Heart right ventricle (tissue), 16 donors: Measurements from ENCODE around the gene AGBL2. TPM values are rescaled to one million over a fixed set of nuclear protein-coding genes. Genes with fewer than 3 reads are reported as not detected.
A peak's percentile ranks its signal among the peaks of the same experiment; 100 is the strongest.
"Not testable (repeated sequence)": the region's sequence is repeated elsewhere in the genome, so short reads cannot be mapped to it uniquely, and the experiment has no call there.

Source experiments
- ATAC-seq, 8 donors: fragments of 200-7000 bp; cut with Tn5 transposase; one replicate each; pipeline ENCODE4 v1.9.1; 2020; ENCODE audit warnings: mild to moderate bottlenecking in 8 of 8, moderate library complexity in 8 of 8, moderate number of reproducible peaks in 1 of 8
- DNase-seq, 2 donors: peaks; one replicate each; pipeline ENCODE4 v3.0.0-alpha.2; 2020
- H3K27ac ChIP-seq, 10 donors: fragments of 200-600 bp; sonication (generic) in 2 of 10; one replicate each; pipeline versions ENCODE4 v1.5.0 to v1.8.0; 2020 to 2022; ENCODE audit warnings: mild to moderate bottlenecking in 3 of 10
- H3K27me3 ChIP-seq, 7 donors: fragments of 200-600 bp; one replicate each; pipeline ENCODE4 v1.8.0; 2021 to 2022; ENCODE audit warnings: mild to moderate bottlenecking in 2 of 7
- H3K36me3 ChIP-seq, 9 donors: fragments of 200-600 bp; sonication (generic) in 1 of 9; one replicate each; pipeline versions ENCODE4 v1.5.0 to v1.8.0; 2020 to 2022; ENCODE audit warnings: mild to moderate bottlenecking in 2 of 9
- H3K4me1 ChIP-seq, 9 donors: fragments of 200-600 bp; sonication (generic) in 1 of 9; one replicate each; pipeline versions ENCODE4 v1.5.0 to v1.8.0; 2020 to 2022; ENCODE audit warnings: mild to moderate bottlenecking in 4 of 9
- H3K4me3 ChIP-seq, 10 donors: fragments of 200-600 bp; sonication (generic) in 2 of 10; one replicate each; pipeline versions ENCODE4 v1.5.0 to v1.8.0; 2020 to 2022; ENCODE audit warnings: mild to moderate bottlenecking in 7 of 10, moderate library complexity in 2 of 10
- H3K9me3 ChIP-seq, 11 donors: fragments of 200-600 bp in 10 of 11; sonication (generic) in 2 of 11; one replicate each; pipeline versions ENCODE4 v1.5.0 to v1.8.0; 2013 to 2022; ENCODE audit warnings: mild to moderate bottlenecking in 2 of 11, control low read depth in 1 of 11, moderate library complexity in 1 of 11
- CTCF ChIP-seq, 9 donors: fragments of 200-600 bp; sonication (generic) in 2 of 9; IDR thresholded peaks; one replicate each; pipeline versions ENCODE4 v1.5.0 to v1.8.0; 2021 to 2022; ENCODE audit warnings: antibody characterized with exemption in 9 of 9, mild to moderate bottlenecking in 5 of 9, moderate library complexity in 1 of 9
- WGBS, 2 donors: extraction: QIAGEN DNeasy Blood & Tissue Kit; methylation state at CpG; one replicate each; pipeline ENCODE4 v1.1.7; 2013; ENCODE audit warnings: inconsistent platforms in 1 of 2; 5-methylcytosine and 5-hydroxymethylcytosine counted together
- intact Hi-C, 10 donors: fragments of 100-400 bp; cut with DNase I; formaldehyde crosslinking; loops; one replicate each; pipeline versions ENCODE4 v1.11.1 to v1.14.2; 2022
- polyA plus RNA-seq, 2 donors: library from polyadenylated mRNA; stranded (reverse); fragments of 200-250 nt; gene quantifications; one replicate each; pipeline ENCODE4 v1.2.3, GENCODE V29; 2013
- total RNA-seq, 10 donors: library from RNA; stranded (reverse); fragmentation: NEBNext Ultra II Directional in 3 of 10; extraction: Animal tissue kit (Norgen Biotek cat#: 25700) in 3 of 10; gene quantifications; one replicate each; pipeline versions ENCODE4 v1.2.1 to v1.2.4, GENCODE V29; 2021 to 2023
- donor health status: Arrhythmogenic right ventricular cardiomyopathy.
- donor health status: ischemic (EF 13 %, LVEDD 7.1; RV severe dilation, severe dysfunction).
- donor health status: healthy with polysubstance abuse.
- donor health status: DM: no; HTN: yes; CAD: no.
- donor health status: DM: no; HTN: no; CAD: no.
- donor health status: ischemic (EF 25% LVEDD 6.9; RV normal size, moderate dysfunction).
- donor health status: ischemic (EF 25% LVEDD 5.7; RV mildly dilated, moderate dysfunction).
- donor health status: healthy.
- donor health status: DM: yes; HTN: yes; CAD: no.
- donor health status: Ischemic cardiomyopathy.
- donor health status: ischemic (EF 35%, LVEDD 5.7; RV mildly dilated, moderate dysfunction).
- donor health status: nonischemic (EF 11% LVEDD 7.7; RV severe dilation, severe dysfunction).
- donor health status: DM: yes; HTN: yes; CAD: no.
- donor health status: PGD.
- donor health status: ischemic (EF 29% LVEDD 5.4; RV normal size, mild dysfunction).
- donor health status: nonischemic (EF 23%, LVEDD 6.1; RV moderate dilation, normal function).

Gene AGBL2
- total and polyA plus RNA-seq, 12 donors = 0.04 to 1.5 (median 0.44) TPM; not detected in 5

GRCh38 chr11:47646019-47646418 lies 69.2 kb downstream of the AGBL2 start:
- no peaks in the 10 kb centered on the region for H3K36me3 ChIP-seq
- peaks cover 2 to 15% (median 12%) of the 10 kb centered on the region in 9 donors for H3K4me1 ChIP-seq
- H3K27me3 ChIP-seq = no peaks in the 10 kb centered on the region
- ATAC-seq = no peak
- DNase-seq = no peak
- H3K27ac ChIP-seq = no peak overlapping the region
- H3K9me3 ChIP-seq = no peaks in the 10 kb centered on the region
- no peak overlapping the region for H3K4me3 ChIP-seq
- intact Hi-C loops = loop anchor here in 5 of 10 donors (10.0 kb wide), 3 partner anchors 69 to 209 kb away; partner anchors contain the start of genes NUP160 (in 3 of the 5) and AGBL2 (in 1 of the 5)
- WGBS, 2 donors = 85 to 90% methylated on average over 6 of the region's 6 CpGs
- no peak for TF ChIP-seq CTCF (IDR thresholded peaks at IDR 0.05)

GRCh38 chr11:47645500-47645899 lies 69.7 kb downstream of the AGBL2 start:
- Histone ChIP-seq H3K9me3 (no peaks in the 10 kb centered on the region), H3K36me3 (no peaks in the 10 kb centered on the region), H3K4me3 (no peak overlapping the region), H3K27ac (no peak overlapping the region), H3K4me1 (peaks cover 2 to 20% (median 18%) of the 10 kb centered on the region in 9 donors), H3K27me3 (no peaks in the 10 kb centered on the region)
- ATAC-seq (no peak), DNase-seq (no peak)
- no peak for TF ChIP-seq CTCF (IDR thresholded peaks at IDR 0.05)
- intact Hi-C loops = loop anchor here in 5 of 10 donors (10.0 kb wide), 3 partner anchors 69 to 209 kb away; partner anchors contain the start of genes NUP160 (in 3 of the 5) and AGBL2 (in 1 of the 5)
- 71 to 73% methylated on average over 6 of the region's 6 CpGs for WGBS, 2 donors

- H3K27ac ChIP-seq = peak within 1 kb of the TSS; percentile 64 to 97 (median 90)
- H3K27me3 ChIP-seq = no peaks in the 10 kb centered on the region
- peaks cover 2 to 23% (median 20%) of the 10 kb centered on the region in 9 donors for H3K4me1 ChIP-seq
- intact Hi-C loops = loop anchor here in 7 of 10 donors (1.0 to 10.0 kb wide), 8 partner anchors 73 to 213 kb away; partner anchors contain the start of genes AGBL2 (in 4 of the 7), NUP160 (in 4 of the 7) and FNBP4 (in 1 of the 7)
- DNase-seq = peak; percentile 96
- H3K9me3 ChIP-seq = no peaks in the 10 kb centered on the region
- peak within 1 kb of the TSS; percentile 49 to 98 (median 79) for H3K4me3 ChIP-seq
- H3K36me3 ChIP-seq = peaks cover 0 to 27% (median 0%) of the 10 kb centered on the region in 9 donors
- TF ChIP-seq CTCF (IDR thresholded peaks at IDR 0.05) = peak; percentile 10 to 68 (median 39)
- WGBS, 2 donors = 0 to 1% methylated on average over 68 to 78 of the region's 78 CpGs
- ATAC-seq = peak; percentile 97 to 99 (median 98)
Observed at GRCh38 chr11:47642099-47642855, 72.9 kb downstream of the AGBL2 start, which contains the start of gene MTCH2. Gene MTCH2, minus strand, starts transcription at chr11:47642559. Its CDS starts 94 bp downstream, at chr11:47642465.

- H3K9me3 ChIP-seq = no peaks in the 10 kb centered on the region
- H3K27me3 ChIP-seq = no peaks in the 10 kb centered on the region
- 5 to 7% methylated on average over 14 of the region's 14 CpGs for WGBS, 2 donors
- ATAC-seq = no peak
- H3K27ac ChIP-seq = peak overlapping the region; percentile 12 to 97 (median 90)
- no peak for TF ChIP-seq CTCF (IDR thresholded peaks at IDR 0.05)
- peaks cover 2 to 23% (median 20%) of the 10 kb centered on the region in 9 donors for H3K4me1 ChIP-seq
- no peak for DNase-seq
- peaks cover 0 to 33% (median 0%) of the 10 kb centered on the region in 9 donors for H3K36me3 ChIP-seq
- intact Hi-C loops = loop anchor here in 7 of 10 donors (1.0 to 10.0 kb wide), 8 partner anchors 73 to 213 kb away; partner anchors contain the start of genes AGBL2 (in 4 of the 7), NUP160 (in 4 of the 7) and FNBP4 (in 1 of the 7)
- peak overlapping the region; percentile 49 to 98 (median 79) for H3K4me3 ChIP-seq
Observed at GRCh38 chr11:47641600-47642098, 73.5 kb downstream of the AGBL2 start.

GRCh38 chr11:47640506-47640905 lies 74.7 kb downstream of the AGBL2 start:
- H3K27me3 ChIP-seq, ATAC-seq, H3K9me3 ChIP-seq, DNase-seq, H3K27ac ChIP-seq, H3K4me3 ChIP-seq: not testable (repeated sequence)
- intact Hi-C loops = loop anchor here in 6 of 10 donors (5.0 to 10.0 kb wide), 6 partner anchors 74 to 214 kb away; partner anchors contain the start of genes AGBL2 (in 3 of the 6), NUP160 (in 3 of the 6) and FNBP4 (in 1 of the 6)
- Histone ChIP-seq H3K4me1 (peaks cover 2 to 23% (median 20%) of the 10 kb centered on the region in 9 donors), H3K36me3 (peaks cover 0 to 44% (median 0%) of the 10 kb centered on the region in 9 donors)
- 73% methylated on average over 6 of the region's 6 CpGs for WGBS, 2 donors

- H3K36me3 ChIP-seq = peaks cover 0 to 86% (median 27%) of the 10 kb centered on the region in 9 donors
- WGBS, 2 donors = 87 to 98% methylated on average over 11 of the region's 11 CpGs
- intact Hi-C loops = not testable (repeated sequence)
Observed at GRCh38 chr11:47636331-47636730, 78.8 kb downstream of the AGBL2 start.

More at GRCh38 chr11:47636331-47636730, 78.8 kb downstream of the AGBL2 start:
- DNase-seq, H3K9me3 ChIP-seq, ATAC-seq, H3K27me3 ChIP-seq, H3K27ac ChIP-seq, H3K4me3 ChIP-seq: not testable (repeated sequence)
- peaks cover 2 to 12% (median 11%) of the 10 kb centered on the region in 9 donors for H3K4me1 ChIP-seq
